ENCODE results near the gene CRKL. TPM values are rescaled to one million over a fixed set of nuclear protein-coding genes. Genes with fewer than 3 reads are reported as not detected.

CRKL gene
- total RNA-seq, 1 experiment from 2014 or later, result 106 TPM

GRCh38 chr22:20986365-20986764, 69.2 kb downstream of the CRKL start:
- H2BK120ac ChIP-seq (ENCODE audit: low read depth, low read length, poor library complexity, severe bottlenecking), result no peak overlapping the region
- no peak overlapping the region for H2BK12ac ChIP-seq (ENCODE audit: insufficient read length, low read depth, low read length)
- H3K4me2 ChIP-seq (ENCODE audit: insufficient read depth, insufficient read length, low read length), result no peak overlapping the region
- H4K91ac ChIP-seq (ENCODE audit: insufficient read length, low read depth, low read length), result no peak overlapping the region
- H3K18ac ChIP-seq (ENCODE audit: insufficient read length, low read depth, low read length), result no peak overlapping the region
- no peaks in the 10 kb centered on the region for H3K9me3 ChIP-seq (ENCODE audit: control insufficient read depth, low read depth, low read length)
- no peak overlapping the region for H4K8ac ChIP-seq (replicated peaks; ENCODE audit: insufficient read length, low read depth, low read length)
- no peak for DNase-seq
- H3K56ac ChIP-seq (ENCODE audit: insufficient read length, low read depth, low read length), result no peak overlapping the region
- peaks cover 8 to 10% of the 10 kb centered on the region in 2 experiments for H3K4me1 Mint-ChIP-seq
- no peak overlapping the region for H3K23ac ChIP-seq (ENCODE audit: insufficient read length, low read depth, low read length)
- H3K79me2 ChIP-seq (ENCODE audit: insufficient read depth, low read length), result no peaks in the 10 kb centered on the region
- H3K14ac ChIP-seq (ENCODE audit: insufficient read depth, low read length), result no peak overlapping the region
- no peak for TF ChIP-seq CTCF (conservative IDR thresholded peaks at IDR 0.05)
- no peak overlapping the region for H3T11ph ChIP-seq (ENCODE audit: low read length)
- no peak overlapping the region for H3K27ac ChIP-seq (ENCODE audit: insufficient read length, low read depth, low read length)
- peaks cover 0 to 37% (median 21%) of the 10 kb centered on the region in 3 experiments for H3K36me3 Mint-ChIP-seq (ENCODE audit: insufficient read depth in 1 of 3, low read depth in 3 of 3)
- no peak overlapping the region for H3K27ac Mint-ChIP-seq
- H2BK15ac ChIP-seq (ENCODE audit: low read depth, low read length), result no peak overlapping the region
- H4K20me1 ChIP-seq (ENCODE audit: control insufficient read depth, insufficient read depth, insufficient read length), result no peaks in the 10 kb centered on the region
- no peak overlapping the region for H3K4me3 Mint-ChIP-seq
- H3K4me1 ChIP-seq (ENCODE audit: insufficient read depth, low read length), result 0 out of 2 replicates have a peak, but pooled peaks cover 2% of the 10 kb centered on the region
- H3K23me2 ChIP-seq (ENCODE audit: insufficient read length, low read depth, low read length, poor library complexity, severe bottlenecking), result peaks cover 9% of the 10 kb centered on the region
- no peaks in the 10 kb centered on the region for H3K79me1 ChIP-seq (ENCODE audit: insufficient read depth, low read depth, low read length, poor library complexity, severe bottlenecking)
- H2BK5ac ChIP-seq (ENCODE audit: insufficient read length, low read length), result no peak overlapping the region
- H2BK20ac ChIP-seq (ENCODE audit: low read depth, low read length, poor library complexity, severe bottlenecking), result no peak overlapping the region
- H3K9me3 Mint-ChIP-seq, result no peaks in the 10 kb centered on the region; a peak in 1 of 5 replicates
- H3K9ac ChIP-seq (ENCODE audit: extremely low read depth, insufficient read length, low read length), result no peak overlapping the region
- WGBS (ENCODE audit: extremely low coverage, insufficient read length, low lambda C conversion rate), result 100% methylated on average over 1 of the region's 1 CpG
- no peak overlapping the region for H2AK5ac ChIP-seq (ENCODE audit: insufficient read length, low read length)
- H3K27me3 ChIP-seq (ENCODE audit: insufficient read depth, low read length), result no peaks in the 10 kb centered on the region
- H2AFZ ChIP-seq (ENCODE audit: low read length), result no peak overlapping the region
- H4K5ac ChIP-seq (ENCODE audit: insufficient read length, low read depth, low read length), result no peak overlapping the region
- H3K4ac ChIP-seq (ENCODE audit: low read depth, low read length), result no peak overlapping the region
- no peaks in the 10 kb centered on the region; the same call in 1 of the 2 replicates for H3K27me3 Mint-ChIP-seq (ENCODE audit: low read depth)
